ENCODE data around the gene GATA6. TPM values are rescaled to one million over a fixed set of nuclear protein-coding genes. Genes with fewer than 3 reads are reported as not detected.

The GATA6 gene
- total and polyA plus RNA-seq, 2 of the 8 experiments (the other 6 are each of a cell fraction or from before 2014, with no cell fraction given) = 0.09 TPM; not detected in 1

- H4K91ac ChIP-seq (replicated peaks; ENCODE audit: insufficient read length, low read length) = no peak overlapping the region
- no peak overlapping the region for H3K56ac ChIP-seq (replicated peaks; ENCODE audit: insufficient read length, low read depth, low read length)
- H3K4me3 ChIP-seq (ENCODE audit: extremely low read depth in 1 of 4, insufficient read depth in 2 of 4, low read depth in 3 of 4, low read length in 4 of 4) = no peak overlapping the region
- FAIRE-seq (no peak), DNase-seq (ENCODE audit: low read depth in 1 of 2, low spot score in 2 of 2) (no peak)
- no peak overlapping the region for H2BK120ac ChIP-seq (replicated peaks; ENCODE audit: low read depth, low read length)
- CTCF ChIA-PET (ENCODE audit: partially characterized antibody) = interaction anchor here (1.1 kb wide), 1 partner anchor 11 kb away, joined by 4 read pairs; no protein-coding TSS in a partner anchor
- no peak overlapping the region for H3K14ac ChIP-seq (ENCODE audit: insufficient read length)
- no peak overlapping the region for H4K8ac ChIP-seq (ENCODE audit: extremely low read depth, insufficient read depth, low read length)
- H2BK20ac ChIP-seq (ENCODE audit: low read length) = no peak overlapping the region
- no peak overlapping the region for H3K4ac ChIP-seq (replicated peaks; ENCODE audit: insufficient read length, low read depth, low read length)
- peaks cover 57 to 75% (median 72%) of the 10 kb centered on the region in 4 experiments for H3K27me3 ChIP-seq (replicated peaks in 1 of 4; ENCODE audit: control insufficient read depth in 3 of 4, extremely low read depth in 1 of 4, insufficient read depth in 3 of 4, low read length in 3 of 4)
- H3K23me2 ChIP-seq (ENCODE audit: low read depth, low read length) = peaks cover 2% of the 10 kb centered on the region; the same call in 1 of the 2 replicates
- H3K27ac ChIP-seq (ENCODE audit: low read depth, low read length) = no peak overlapping the region
- H2AFZ ChIP-seq (ENCODE audit: low read length) = no peak overlapping the region
- H3K18ac ChIP-seq (ENCODE audit: extremely low read depth, low read length) = no peak overlapping the region
- no peak overlapping the region for H3K23ac ChIP-seq (ENCODE audit: insufficient read length)
- no peak overlapping the region; a peak in 1 of 4 replicates for H3K4me2 ChIP-seq (ENCODE audit: insufficient read depth in 1 of 2, low read depth in 2 of 2, low read length in 2 of 2)
- H4K20me1 ChIP-seq (replicated peaks in 1 of 2; ENCODE audit: control insufficient read depth in 1 of 2, insufficient read depth in 2 of 2, low read length in 2 of 2) = peaks cover 9 to 16% of the 10 kb centered on the region in 2 experiments
- H3K9me3 ChIP-seq (ENCODE audit: insufficient read depth in 2 of 2, low read depth in 1 of 2, low read length in 1 of 2) = no peaks in the 10 kb centered on the region
- no peak for TF ChIP-seq TBP (IDR thresholded peaks at IDR 0.05; ENCODE audit: low read depth, low read length)
- no peaks in the 10 kb centered on the region for H3K79me1 ChIP-seq (ENCODE audit: low read depth, low read length)
- H3K79me2 ChIP-seq (ENCODE audit: control insufficient read depth in 1 of 2, insufficient read depth in 2 of 2, low read length in 2 of 2) = no peaks in the 10 kb centered on the region
- POLR2A ChIA-PET (ENCODE audit: partially characterized antibody) = no interaction called here
- no peak overlapping the region for H3K9ac ChIP-seq (replicated peaks in 1 of 4; ENCODE audit: extremely low read depth in 1 of 4, low read depth in 3 of 4, low read length in 3 of 4)
- H2BK12ac ChIP-seq (ENCODE audit: low read depth, low read length) = no peak overlapping the region
- no peak overlapping the region for H2BK15ac ChIP-seq (ENCODE audit: low read length)
- 49% methylated on average over 8 of the region's 8 CpGs; no CpG with 5 or more reads in 1 of the 2 experiments for WGBS, 2 experiments (ENCODE audit: extremely low coverage in 1 of 2, insufficient coverage in 1 of 2, insufficient read length in 1 of 2, insufficient replicate concordance in 2 of 2, low coverage in 1 of 2, low lambda C conversion rate in 2 of 2, missing lambda C conversion rate in 1 of 2)
- H3K36me3 ChIP-seq (ENCODE audit: control insufficient read depth in 2 of 4, insufficient read depth in 4 of 4, low read length in 3 of 4) = peaks cover 0 to 6% (median 0%) of the 10 kb centered on the region in 4 experiments; a peak in 1 of 8 replicates
- H4K5ac ChIP-seq (ENCODE audit: insufficient read length, low read depth, low read length) = no peak overlapping the region
- H2BK5ac ChIP-seq (ENCODE audit: low read depth, low read length) = no peak overlapping the region
- peaks cover 0 to 19% (median 6%) of the 10 kb centered on the region in 4 experiments; a peak in 5 of 7 replicates for H3K4me1 ChIP-seq (replicated peaks in 1 of 4; ENCODE audit: control insufficient read depth in 3 of 4, insufficient read depth in 4 of 4, low read length in 3 of 4)
- H2AK5ac ChIP-seq (ENCODE audit: low read depth, low read length) = no peak overlapping the region
Observed at GRCh38 chr18:22163416-22164161, 5.8 kb upstream of the GATA6 start.
